PC-9 (cell line): ENCODE data around the gene IL16. TPM values are rescaled to one million over a fixed set of nuclear protein-coding genes. Genes with fewer than 3 reads are reported as not detected.

Experiments
- BruUV-seq: library from RNA; stranded (reverse); fragments of 400-500 nt; replicated peaks from 2 replicates; lab custom pipeline; 2021; lab: Mats Ljungman, UMichigan
- CTCF ChIA-PET: fragments of 300-600 bp; sonication (Branson Sonifier 250); formaldehyde crosslinking; loops from one replicate; lab custom pipeline; 2022; ENCODE audit warnings: antibody characterized with exemption; lab: Charles Lee
- POLR2A ChIA-PET: fragments of 300-600 bp; sonication (Branson Sonifier 250); formaldehyde crosslinking; loops from one replicate; lab custom pipeline; 2022; ENCODE audit warnings: antibody characterized with exemption; ENCODE audit not compliant: unreplicated experiment; lab: Charles Lee
- DNase-seq, 2 experiments: peaks; one replicate each; pipeline versions ENCODE4 v3.0.0 to v3.0.0-alpha.2; 2015 to 2022; ENCODE audit warnings: mixed read lengths in 1 of 2
- H2AFZ ChIP-seq: fragments of 200-600 bp; sonication (generic); 2 replicates; pipeline ENCODE4 v1.8.1; 2017; ENCODE audit warnings: antibody characterized with exemption
- H3F3A ChIP-seq: fragments of 200-600 bp; sonication (generic); 2 replicates; pipeline ENCODE4 v1.8.1; 2017; ENCODE audit warnings: antibody characterized with exemption, mild to moderate bottlenecking, low read depth; ENCODE audit not compliant: insufficient read depth
- H3K27ac ChIP-seq: fragments of 200-600 bp; sonication (generic); 2 replicates; pipeline ENCODE4 v1.6.1; 2016; ENCODE audit warnings: mixed run types
- H3K27me3 ChIP-seq: fragments of 200-600 bp; sonication (generic); 2 replicates; pipeline ENCODE4 v1.6.1; 2016; ENCODE audit warnings: low read depth, mixed run types; ENCODE audit not compliant: insufficient read depth
- H3K36me3 ChIP-seq: fragments of 200-600 bp; sonication (generic); 2 replicates; pipeline ENCODE4 v1.6.1; 2016; ENCODE audit warnings: low read depth, mixed run types
- H3K4me1 ChIP-seq: fragments of 200-600 bp; sonication (generic); replicated peaks from 2 replicates; pipeline ENCODE4 v1.6.1; 2016; ENCODE audit warnings: mixed run types; ENCODE audit not compliant: insufficient read depth
- H3K4me2 ChIP-seq: fragments of 200-600 bp; sonication (generic); 2 replicates; pipeline ENCODE4 v1.6.1; 2017; ENCODE audit warnings: mixed run types
- H3K4me3 ChIP-seq: fragments of 200-600 bp; sonication (generic); 2 replicates; pipeline ENCODE4 v1.6.1; 2016; ENCODE audit warnings: mixed run types
- H3K79me2 ChIP-seq: fragments of 200-600 bp; sonication (generic); 2 replicates; pipeline ENCODE4 v1.6.1; 2017; ENCODE audit warnings: low read depth, mixed run types
- H3K9me2 ChIP-seq: fragments of 200-600 bp; sonication (generic); 2 replicates; pipeline ENCODE4 v1.8.1; 2017; ENCODE audit warnings: mild to moderate bottlenecking; ENCODE audit not compliant: insufficient read depth
- H3K9me3 ChIP-seq: fragments of 200-600 bp; sonication (generic); 2 replicates; pipeline ENCODE4 v1.8.1; 2016; ENCODE audit warnings: low read depth; ENCODE audit not compliant: insufficient read depth
- H4K20me1 ChIP-seq: fragments of 200-600 bp; sonication (generic); 2 replicates; pipeline ENCODE4 v1.8.1; 2017; ENCODE audit not compliant: insufficient read depth
- EZH2 ChIP-seq: fragments of 200-600 bp; sonication (generic); IDR thresholded peaks from 2 replicates; pipeline ENCODE4 v1.8.0; 2017; ENCODE audit warnings: antibody characterized with exemption, low read depth
- intact Hi-C: fragments of 100-400 bp; cut with micrococcal nuclease; formaldehyde crosslinking; loops from one replicate; pipeline ENCODE4 v1.10.0; 2022; ENCODE audit not compliant: unreplicated experiment
- total RNA-seq: library from RNA; stranded (reverse); gene quantifications from 2 replicates; pipeline ENCODE4 v1.2.3, GENCODE V29; 2021
- TF ChIP-seq, protein P1 (sequence below): fragments of 200-600 bp; sonication (generic); conservative IDR thresholded peaks from 2 replicates; pipeline ENCODE4 v1.6.1; 2017; ENCODE audit warnings: mixed run types, antibody characterized with exemption, mild to moderate bottlenecking, moderate library complexity

Gene IL16
- total RNA-seq, 1 experiment from 2014 or later = 0.50 TPM

DNA sequence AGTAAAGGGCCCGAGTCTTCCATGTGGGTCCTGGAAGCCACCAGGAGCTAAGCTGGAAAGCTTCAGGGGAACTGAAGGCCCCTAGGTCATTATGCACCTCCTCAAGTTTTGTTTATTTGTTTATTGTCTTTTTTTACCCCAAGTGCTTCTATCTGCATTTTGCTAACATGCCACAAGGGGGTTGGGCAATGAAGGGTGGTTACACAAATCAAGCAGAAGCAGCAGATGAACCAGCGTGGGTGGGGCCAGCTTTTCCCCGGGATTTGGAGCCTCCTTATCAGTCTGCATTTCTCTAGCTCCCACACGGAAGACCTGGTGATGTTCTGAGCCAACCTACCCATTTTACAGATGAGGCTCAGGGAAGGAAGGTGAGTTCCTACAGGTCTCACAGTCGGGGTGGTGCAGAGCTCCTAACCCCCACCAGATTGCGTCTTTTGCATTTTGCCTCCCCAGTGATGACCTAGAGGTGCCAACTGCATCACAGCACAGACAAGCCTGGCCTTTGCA lies 160.6 kb downstream of the IL16 start:
- H3K79me2 ChIP-seq = no peaks in the 10 kb centered on the region
- H3K27ac ChIP-seq = no peak overlapping the region
- H4K20me1 ChIP-seq = no peaks in the 10 kb centered on the region
- no peak overlapping the region for H3K4me2 ChIP-seq
- peaks cover 28% of the 10 kb centered on the region for H3K27me3 ChIP-seq
- H2AFZ ChIP-seq = no peak overlapping the region
- no peaks in the 10 kb centered on the region for H3K36me3 ChIP-seq
- CTCF ChIA-PET = no interaction called here
- no peak overlapping the region for H3K4me3 ChIP-seq
- intact Hi-C loops = no loop called here
- H3K9me3 ChIP-seq = no peaks in the 10 kb centered on the region
- TF ChIP-seq, protein P1, sequence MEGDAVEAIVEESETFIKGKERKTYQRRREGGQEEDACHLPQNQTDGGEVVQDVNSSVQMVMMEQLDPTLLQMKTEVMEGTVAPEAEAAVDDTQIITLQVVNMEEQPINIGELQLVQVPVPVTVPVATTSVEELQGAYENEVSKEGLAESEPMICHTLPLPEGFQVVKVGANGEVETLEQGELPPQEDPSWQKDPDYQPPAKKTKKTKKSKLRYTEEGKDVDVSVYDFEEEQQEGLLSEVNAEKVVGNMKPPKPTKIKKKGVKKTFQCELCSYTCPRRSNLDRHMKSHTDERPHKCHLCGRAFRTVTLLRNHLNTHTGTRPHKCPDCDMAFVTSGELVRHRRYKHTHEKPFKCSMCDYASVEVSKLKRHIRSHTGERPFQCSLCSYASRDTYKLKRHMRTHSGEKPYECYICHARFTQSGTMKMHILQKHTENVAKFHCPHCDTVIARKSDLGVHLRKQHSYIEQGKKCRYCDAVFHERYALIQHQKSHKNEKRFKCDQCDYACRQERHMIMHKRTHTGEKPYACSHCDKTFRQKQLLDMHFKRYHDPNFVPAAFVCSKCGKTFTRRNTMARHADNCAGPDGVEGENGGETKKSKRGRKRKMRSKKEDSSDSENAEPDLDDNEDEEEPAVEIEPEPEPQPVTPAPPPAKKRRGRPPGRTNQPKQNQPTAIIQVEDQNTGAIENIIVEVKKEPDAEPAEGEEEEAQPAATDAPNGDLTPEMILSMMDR = no peak
- no peak for TF ChIP-seq EZH2
- H3F3A ChIP-seq = no peaks in the 10 kb centered on the region
- no TSS peak for BruUV-seq
- H3K9me2 ChIP-seq = no peaks in the 10 kb centered on the region
- no peaks in the 10 kb centered on the region for H3K4me1 ChIP-seq
- POLR2A ChIA-PET = no interaction called here
- DNase-seq = no peak

DNA sequence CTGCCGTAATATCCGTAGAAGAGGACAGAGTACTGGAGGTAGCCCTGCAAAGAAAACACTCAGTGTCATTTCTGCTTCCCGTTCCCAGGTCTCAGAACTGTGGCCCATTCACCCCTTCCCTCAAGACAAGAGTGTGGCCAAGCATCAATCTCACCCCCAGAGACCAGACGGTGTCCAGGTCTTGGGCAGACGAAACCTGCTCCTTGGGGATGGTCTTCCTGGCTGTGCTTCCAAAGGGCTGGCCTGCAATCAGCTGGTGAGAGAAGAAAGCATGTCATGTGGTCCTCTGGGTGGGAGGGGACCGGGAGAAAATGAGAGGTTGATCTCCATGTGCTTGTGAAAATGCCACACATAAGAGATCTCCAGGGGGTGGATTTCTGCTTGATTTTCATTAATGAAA lies 161.6 kb downstream of the IL16 start:
- no peaks in the 10 kb centered on the region for H4K20me1 ChIP-seq
- H3K4me1 ChIP-seq = no peaks in the 10 kb centered on the region
- H3K79me2 ChIP-seq = no peaks in the 10 kb centered on the region
- BruUV-seq = no TSS peak
- no peak overlapping the region for H3K27ac ChIP-seq
- intact Hi-C loops = no loop called here
- CTCF ChIA-PET = no interaction called here
- H3K36me3 ChIP-seq = no peaks in the 10 kb centered on the region
- H3K27me3 ChIP-seq = peaks cover 28% of the 10 kb centered on the region
- TF ChIP-seq, protein P1 = no peak
- TF ChIP-seq EZH2 = no peak
- H3F3A ChIP-seq = no peaks in the 10 kb centered on the region
- no peaks in the 10 kb centered on the region for H3K9me3 ChIP-seq
- H2AFZ ChIP-seq = no peak overlapping the region
- no peaks in the 10 kb centered on the region for H3K9me2 ChIP-seq
- H3K4me3 ChIP-seq = no peak overlapping the region
- POLR2A ChIA-PET = no interaction called here
- DNase-seq = no peak
- no peak overlapping the region for H3K4me2 ChIP-seq

DNA sequence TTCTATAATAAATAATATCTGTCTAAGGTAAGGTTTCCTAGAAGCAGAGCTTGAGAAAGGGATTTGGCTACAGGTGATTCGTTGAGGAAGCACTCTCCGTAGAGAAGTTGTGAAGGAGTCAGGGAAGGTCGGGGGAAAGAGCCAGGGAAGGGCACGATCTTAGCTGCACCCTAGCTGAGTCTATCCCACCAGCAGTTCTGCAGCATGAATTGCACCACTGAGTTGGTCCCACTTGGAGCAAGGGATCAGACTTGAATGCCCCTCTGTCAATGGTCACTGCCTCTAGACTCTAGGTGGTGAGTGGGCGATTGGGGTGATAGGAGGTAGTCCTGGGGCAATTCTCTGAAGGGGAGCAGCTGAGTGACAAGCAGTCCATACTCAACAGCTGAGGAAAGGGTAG lies 163.8 kb downstream of the IL16 start:
- Histone ChIP-seq H3K27me3 (peaks cover 28% of the 10 kb centered on the region), H3K9me3 (no peaks in the 10 kb centered on the region), H3K9me2 (no peaks in the 10 kb centered on the region), H3K4me3 (no peak overlapping the region), H3K4me2 (no peak overlapping the region), H2AFZ (no peak overlapping the region), H3K27ac (no peak overlapping the region), H3K36me3 (no peaks in the 10 kb centered on the region), H3K4me1 (no peaks in the 10 kb centered on the region), H3K79me2 (no peaks in the 10 kb centered on the region), H4K20me1 (no peaks in the 10 kb centered on the region), H3F3A (no peaks in the 10 kb centered on the region)
- BruUV-seq = no TSS peak
- TF ChIP-seq, protein P1 = no peak
- no peak for TF ChIP-seq EZH2
- POLR2A ChIA-PET = no interaction called here
- CTCF ChIA-PET = no interaction called here
- intact Hi-C loops = no loop called here
- DNase-seq = no peak
